MM.1S (cell line): Measurements from ENCODE around the gene HAO2.

Experiments used
- CTCF ChIP-seq: fragments of 300-600 bp; sonication (generic); IDR thresholded peaks from 2 replicates; pipeline ENCODE4 v1.5.1; 2016; ENCODE audit warnings: antibody characterized with exemption, low read length, mixed read lengths
- EZH2 ChIP-seq: fragments of 300-600 bp; sonication (generic); optimal IDR thresholded peaks from 2 replicates; pipeline ENCODE3; 2017; ENCODE audit warnings: low read depth, mild to moderate bottlenecking, antibody characterized with exemption, low read length, mixed read lengths
- EZH2phosphoT487 ChIP-seq: fragments of 300-600 bp; sonication (generic); IDR thresholded peaks from 2 replicates; pipeline ENCODE4 v1.6.1; 2018; ENCODE audit warnings: antibody characterized with exemption, low read length

- TF ChIP-seq CTCF (no peak), EZH2 (no peak), EZH2phosphoT487 (no peak)
Measured at GRCh38 chr1:119364640-119365039, 3.9 kb upstream of the HAO2 start.
